ENCODE measurements around the gene ELOA2.
"Not testable (repeated sequence)": the region's sequence is repeated elsewhere in the genome, so short reads cannot be mapped to it uniquely, and the experiment has no call there.

The ELOA2 gene

DNA sequence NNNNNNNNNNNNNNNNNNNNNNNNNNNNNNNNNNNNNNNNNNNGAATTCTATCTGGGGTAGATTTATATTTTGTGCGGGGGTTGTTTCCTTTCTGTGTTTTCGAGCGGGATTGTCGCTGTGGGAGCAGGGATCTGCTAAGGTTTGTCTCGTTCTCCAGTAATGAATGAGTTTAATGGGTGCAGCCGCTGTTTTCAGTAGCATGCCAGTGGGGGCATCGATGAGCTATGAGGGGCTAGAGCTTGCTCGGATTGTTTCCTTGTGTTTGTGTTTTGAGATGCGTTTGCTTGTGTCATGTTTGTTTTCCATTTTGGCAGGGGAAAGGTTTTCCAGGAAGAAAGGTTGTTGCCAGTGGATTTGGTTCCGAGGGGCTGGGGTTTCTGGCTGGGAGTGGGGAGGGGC is 15.6 kb downstream of the ELOA2 start:
- DNase-seq = not testable (repeated sequence)

Measured in activated CD4-positive, alpha-beta T cell treated with anti-CD3 and anti-CD28 coated beads, Interleukin-2, amount 50 U/mL, for 1 hour (primary cell).